Central memory CD4-positive, alpha-beta T cell (primary cell): ENCODE data around the gene RPL28.
"Not testable (repeated sequence)": the region's sequence is repeated elsewhere in the genome, so short reads cannot be mapped to it uniquely, and the experiment has no call there.

Experiments
- DNase-seq: peaks from one replicate; pipeline ENCODE4 v3.0.0; 2022

Gene RPL28

DNA sequence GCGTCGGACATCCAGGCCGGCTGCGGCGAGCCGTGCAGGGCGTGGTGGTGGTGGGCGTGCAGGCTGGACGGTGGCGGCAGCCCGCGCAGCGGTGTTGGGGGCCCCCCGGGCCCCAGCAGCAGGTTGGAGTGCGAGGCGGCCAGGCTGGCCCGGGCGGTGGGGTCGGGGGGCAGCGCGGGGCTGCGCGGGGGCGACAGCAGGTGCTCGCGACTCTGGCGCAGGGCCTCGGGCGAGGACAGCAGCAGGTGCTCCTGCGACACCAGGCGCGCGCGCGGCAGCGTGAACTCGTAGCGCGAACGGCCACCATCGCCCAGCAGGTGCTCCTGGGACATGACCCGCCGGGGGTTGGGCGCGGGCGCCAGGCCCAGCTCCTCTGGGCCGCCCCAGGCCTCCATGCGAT, 47.6 kb downstream of the RPL28 start:
- DNase-seq, result no peak

DNA sequence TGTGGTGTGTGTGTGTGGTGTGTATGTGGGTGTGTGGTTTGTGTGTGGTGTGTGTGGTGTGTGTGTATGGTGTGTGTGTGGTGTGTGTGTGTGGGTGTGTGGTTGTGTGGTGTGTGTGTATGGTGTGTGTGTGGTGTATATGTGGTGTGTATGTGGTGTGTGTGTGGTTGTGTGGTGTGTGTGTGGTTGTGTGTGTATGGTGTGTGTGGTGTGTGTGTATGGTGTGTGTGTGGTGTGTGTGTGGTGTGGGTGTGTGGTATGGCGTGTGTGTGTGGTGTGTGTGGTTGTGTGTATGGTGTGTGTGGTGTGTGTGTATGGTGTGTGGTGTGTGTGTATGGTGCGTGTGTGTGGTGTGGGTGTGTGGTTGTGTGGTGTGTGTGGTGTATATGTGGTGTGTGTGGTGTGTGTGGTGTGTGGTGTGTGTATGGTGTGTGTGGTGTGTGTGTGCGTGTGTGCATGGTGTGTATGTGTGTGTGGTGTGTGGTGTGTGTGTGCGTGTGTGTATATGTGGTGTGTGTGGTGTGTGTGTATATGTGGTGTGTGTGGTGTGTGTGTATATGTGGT, 48.7 kb downstream of the RPL28 start:
- no peak for DNase-seq

DNA sequence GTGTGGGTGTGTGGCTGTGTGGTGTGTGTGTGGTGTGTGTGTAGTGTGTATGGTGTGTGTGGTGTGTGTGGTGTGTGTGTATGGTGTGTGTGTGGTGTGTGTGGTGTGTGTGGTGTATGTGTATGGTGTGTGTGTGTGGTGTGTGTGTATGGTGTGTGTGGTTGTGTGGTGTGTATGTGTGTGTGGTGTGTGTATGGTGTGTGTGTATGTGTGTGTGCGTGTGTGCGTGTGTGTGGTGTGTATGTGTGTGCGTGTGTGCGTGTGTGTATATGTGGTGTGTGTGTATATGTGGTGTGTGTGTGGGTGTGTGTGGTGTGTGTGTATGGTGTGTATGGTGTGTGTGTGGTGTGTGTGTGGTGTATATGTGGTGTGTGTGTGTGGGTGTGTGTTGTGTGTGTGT, 49.3 kb downstream of the RPL28 start:
- DNase-seq, result no peak

DNA sequence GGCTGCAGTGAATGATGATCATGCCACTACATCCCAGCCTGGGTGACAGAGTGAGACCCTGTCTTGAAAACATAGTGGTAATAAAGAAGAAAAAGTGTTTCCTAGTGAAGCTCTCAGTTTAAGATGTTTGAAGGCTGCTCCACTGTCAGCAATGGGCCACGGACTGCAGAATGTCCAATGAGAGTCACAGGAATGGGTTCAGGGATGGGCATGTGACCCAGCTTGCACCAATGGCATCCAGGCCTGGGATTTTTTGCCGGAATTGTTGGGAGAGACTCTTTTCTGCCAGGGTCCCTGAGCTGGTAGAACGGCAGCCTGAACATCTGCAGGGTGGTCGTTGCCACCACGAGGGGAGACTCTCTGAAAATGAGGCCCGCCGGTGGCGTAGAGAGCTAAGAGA, 51.1 kb downstream of the RPL28 start:
- no peak for DNase-seq

DNA sequence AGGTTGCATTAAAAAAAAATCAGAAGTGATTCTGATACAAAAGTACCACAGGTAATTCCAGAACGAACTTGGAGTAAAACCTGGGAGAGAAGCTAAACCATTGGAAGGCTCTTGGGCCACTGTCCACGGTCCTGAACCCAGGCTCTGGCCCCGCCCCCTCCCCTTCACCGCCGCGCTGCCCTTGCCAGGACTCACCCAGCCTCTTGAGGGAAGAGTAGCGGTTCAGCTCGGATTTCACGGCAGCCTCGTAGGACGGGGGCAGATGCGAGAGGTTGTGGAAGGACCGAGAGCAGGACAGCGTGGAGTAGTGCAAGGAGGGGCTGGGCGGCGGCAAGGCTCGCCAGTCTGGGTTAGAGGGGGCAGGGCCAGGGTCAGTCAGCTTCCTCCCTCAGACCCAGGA, 51.7 kb downstream of the RPL28 start:
- no peak for DNase-seq

DNA sequence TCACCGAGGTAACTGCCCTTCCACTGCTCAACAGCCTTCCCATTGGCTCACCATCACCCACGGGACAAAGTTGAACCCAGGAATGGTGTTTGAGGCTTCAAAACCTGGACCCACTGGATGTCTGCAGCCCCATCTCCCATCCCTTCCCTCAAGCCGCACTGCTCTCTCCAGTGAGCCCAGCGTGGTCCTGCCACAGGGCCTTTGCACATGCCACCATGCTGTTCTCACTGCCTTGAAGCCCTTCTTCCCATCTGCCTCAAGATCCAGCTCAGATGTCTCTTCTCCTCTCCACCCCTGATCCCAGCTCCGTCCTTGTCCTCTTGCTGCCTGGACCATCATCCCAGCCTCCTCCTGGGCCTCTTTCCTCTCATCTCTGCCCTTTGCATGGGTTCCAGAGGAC, 53.3 kb downstream of the RPL28 start:
- no peak for DNase-seq

DNA sequence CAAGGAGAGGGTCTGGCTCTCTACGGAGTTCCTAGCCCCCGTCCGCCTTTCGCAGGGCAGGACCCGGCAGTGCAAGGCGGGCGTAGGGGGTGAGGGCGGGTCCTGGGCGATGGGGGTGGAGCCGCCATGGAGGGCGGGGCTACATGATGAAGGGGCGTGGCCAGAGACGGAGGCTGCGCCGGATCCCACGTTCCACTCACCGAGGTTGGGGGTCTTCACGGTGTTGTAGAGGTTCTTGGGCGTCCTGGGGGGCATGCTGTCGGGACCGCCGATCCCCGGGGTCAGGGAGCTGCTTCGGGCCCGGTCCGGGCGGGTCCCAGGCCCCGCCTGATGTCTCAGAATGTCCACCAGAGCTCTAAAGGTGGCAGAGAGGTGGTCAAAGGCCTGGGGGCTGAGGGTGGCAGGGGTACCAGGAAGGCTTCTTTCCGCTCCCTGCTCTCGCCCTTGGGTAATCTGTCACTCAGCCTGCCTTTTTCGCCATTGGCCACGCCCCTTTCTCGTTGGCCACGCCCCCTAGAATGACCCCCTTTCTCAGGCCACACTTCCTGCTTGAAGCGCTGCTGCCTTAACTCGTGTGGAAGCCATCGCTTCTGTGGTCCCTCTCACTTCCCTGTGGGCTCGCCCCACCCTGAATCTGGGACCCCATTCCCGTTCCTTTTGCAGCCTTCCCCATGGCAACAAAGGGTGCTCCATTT, 54.8 kb downstream of the RPL28 start:
- no peak for DNase-seq

DNA sequence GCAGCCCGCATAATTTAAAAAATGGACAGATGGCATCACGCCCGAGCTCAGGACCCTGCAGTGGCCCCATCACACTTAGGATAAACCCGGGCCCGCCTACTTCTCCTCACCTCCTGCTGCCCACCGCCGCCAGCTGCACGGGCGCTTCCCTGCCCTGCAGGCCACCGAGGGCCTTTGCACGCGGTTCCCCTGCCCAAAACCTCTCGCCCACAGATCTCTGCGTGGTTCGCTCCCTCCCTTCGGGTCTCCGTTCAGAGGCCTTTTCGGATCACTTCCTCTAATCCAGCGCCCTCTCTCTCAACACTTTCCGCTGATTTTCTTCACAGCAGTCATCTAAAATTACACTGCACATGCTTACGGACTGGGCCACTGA, 55.6 kb downstream of the RPL28 start:
- no peak for DNase-seq

DNA sequence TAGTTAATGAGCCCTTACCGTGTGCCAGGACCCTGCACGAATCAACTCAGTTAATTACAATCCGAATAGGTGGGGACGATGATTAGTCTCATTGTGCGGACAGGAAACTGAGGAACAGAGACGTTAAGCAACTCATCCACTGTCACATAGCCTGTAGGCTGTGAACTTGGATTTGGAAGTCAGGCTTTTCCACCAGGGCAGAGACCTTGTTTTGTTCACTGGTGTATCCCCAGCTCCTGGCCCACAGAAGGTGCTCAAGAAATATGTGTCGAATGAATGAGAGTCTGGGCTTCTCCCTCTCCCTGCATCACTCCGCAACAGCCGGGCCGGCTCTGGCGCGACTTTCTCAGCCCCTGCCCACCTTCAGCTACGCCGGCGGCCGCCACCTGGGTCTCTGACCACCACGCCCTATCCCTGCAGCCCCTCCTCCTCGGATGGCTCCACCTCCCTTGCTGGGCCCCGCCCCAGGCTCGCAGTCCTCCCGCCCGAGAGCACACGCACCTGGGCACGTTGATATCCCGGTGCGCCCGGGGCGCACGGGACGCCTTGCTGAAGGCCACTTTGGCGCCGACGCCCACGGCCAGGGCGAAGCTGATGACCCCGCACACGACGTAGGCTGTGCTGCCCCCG, 56.1 kb downstream of the RPL28 start:
- no peak for DNase-seq

DNA sequence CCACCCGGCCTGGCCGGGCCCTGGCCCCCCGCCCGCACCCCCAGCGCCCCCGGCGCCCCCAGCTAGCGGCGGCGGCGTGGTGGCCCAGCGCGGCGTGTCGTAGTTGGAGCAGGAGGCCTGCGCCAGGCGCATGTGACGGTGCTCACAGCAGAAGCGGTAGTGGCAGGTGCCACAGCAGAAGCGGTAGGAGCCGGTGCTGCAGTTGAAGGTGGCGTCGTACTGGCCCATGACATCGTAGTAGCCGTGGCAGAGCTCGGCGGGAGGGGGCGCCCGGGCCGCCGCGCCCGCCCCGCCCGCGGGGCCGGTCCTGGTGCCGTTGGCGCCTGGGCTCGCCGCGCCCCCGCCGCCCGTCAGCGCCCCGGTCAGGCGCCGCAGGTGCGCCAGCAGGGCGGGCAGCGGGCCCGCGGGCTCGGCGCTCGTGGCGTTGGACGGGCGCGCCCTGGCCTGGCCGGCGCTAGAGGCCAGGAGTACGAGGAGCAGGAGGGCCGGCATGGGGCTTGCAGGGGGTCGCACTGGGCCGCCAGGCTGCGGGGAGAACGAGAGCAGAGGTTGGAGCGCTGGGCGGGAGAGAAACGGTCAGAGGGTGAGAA, 56.7 kb downstream of the RPL28 start:
- DNase-seq, result no peak

DNA sequence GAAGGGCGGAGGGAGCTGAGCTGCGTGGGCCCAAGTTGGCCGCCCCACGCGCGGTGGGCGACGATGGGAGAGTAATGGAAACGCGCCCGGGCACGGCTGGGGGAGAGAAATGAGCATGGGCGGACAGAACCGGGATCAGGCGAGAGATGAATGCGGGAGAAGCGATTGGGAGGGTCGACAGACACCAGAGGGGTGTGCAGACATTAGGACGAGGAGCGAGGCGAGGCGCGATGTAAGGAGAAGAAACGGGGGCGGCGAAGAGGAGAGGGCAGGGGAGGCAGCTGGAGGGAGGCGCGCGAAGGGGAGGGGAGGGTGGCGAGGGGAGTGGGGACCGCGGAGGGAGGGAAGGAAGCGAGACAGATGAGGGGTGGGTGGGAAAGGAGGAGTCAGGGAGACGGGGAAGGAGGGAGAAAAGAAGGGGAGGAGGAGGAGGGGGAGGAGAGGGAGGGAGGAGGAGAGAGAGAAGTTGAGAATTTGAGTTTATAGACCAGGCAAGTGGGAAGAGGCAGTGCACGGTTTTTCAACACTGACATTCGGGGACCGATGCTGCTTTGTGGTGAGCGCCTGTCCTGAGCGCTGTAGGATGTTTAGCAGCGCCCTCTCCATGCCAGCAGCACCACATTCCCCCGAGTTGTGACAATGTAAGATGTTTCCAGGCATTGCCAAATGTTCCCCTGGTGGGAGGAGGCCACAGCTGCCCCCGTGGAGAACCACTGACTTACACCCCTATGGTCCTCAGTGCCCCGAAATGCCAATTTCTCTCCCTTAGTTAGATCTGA, 57.5 kb downstream of the RPL28 start, which contains the start of gene SHISA7:
Gene SHISA7 (minus strand): TSS at position 256 of the 779 bp plus-strand sequence. CDS start 437 bp downstream, outside the sequence.
- DNase-seq, result no peak

DNA sequence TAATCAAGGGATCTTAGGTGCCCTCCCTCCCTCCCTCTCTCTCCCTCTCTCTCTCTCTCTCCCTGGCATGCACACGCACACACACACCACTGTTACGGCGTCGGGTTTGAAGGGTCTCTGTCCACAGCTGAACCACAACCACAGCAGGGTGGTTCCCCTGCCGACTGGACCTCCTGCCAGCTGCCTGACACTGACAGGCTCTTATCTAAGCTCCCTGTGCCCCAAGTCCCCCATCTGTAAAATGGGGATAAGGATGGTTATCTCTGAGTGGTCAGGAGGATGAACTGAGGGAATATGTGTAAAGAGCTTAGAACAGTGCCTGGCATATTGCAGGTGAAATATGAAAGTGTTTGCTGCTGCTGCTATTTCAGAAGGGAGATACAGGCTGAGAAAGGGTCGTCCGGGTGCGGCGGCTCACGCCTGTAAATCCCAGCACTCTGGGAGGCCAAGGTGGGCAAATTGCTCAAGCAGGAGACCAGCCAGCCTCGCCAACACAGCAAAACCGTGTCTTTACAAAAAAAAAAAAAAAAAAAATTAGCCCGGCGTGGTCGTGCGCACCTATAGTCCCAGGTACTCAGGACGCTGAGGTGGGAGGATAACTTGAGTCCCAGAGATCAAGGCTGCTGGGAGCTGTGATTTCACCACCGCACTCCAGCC, 58.2 kb downstream of the RPL28 start:
- no peak for DNase-seq

DNA sequence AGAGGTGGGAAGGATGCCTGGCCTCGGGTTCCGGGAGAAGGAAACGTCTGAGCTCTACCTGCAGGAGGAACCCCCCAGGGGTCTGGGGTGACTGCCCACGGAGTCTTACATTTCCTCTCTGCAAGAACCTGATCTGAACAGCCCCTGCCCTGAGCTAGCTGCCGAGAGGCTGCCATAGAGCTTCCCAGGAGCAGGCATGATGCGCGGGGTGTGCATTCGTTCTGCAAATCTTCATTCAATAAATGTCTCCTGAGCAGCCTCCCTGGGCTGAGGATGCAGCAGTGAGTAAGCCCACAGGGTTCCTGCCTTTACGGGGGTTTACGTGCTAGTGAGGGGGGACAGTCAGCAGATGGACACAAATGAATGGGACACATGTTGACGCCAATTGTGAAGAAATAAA, 58.9 kb downstream of the RPL28 start:
- DNase-seq, result no peak

DNA sequence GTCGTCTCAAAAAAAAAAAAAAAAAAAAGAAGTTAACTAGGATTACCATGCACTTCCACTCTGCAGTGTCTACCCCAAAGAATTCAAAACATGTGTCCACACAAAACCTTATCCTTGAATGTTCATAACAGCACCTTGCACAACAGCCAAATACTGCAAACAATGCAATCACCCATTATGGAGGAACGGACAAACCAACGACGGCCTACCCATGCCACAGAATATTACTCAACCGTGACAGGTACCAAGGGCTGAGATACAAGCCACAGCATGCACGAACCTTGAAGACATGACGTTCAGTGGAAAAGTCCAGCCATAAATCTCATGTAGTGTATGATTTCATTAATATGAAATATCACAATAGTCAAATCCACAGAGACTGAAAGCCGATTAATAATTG, 60.3 kb downstream of the RPL28 start:
- DNase-seq, result no peak

DNA sequence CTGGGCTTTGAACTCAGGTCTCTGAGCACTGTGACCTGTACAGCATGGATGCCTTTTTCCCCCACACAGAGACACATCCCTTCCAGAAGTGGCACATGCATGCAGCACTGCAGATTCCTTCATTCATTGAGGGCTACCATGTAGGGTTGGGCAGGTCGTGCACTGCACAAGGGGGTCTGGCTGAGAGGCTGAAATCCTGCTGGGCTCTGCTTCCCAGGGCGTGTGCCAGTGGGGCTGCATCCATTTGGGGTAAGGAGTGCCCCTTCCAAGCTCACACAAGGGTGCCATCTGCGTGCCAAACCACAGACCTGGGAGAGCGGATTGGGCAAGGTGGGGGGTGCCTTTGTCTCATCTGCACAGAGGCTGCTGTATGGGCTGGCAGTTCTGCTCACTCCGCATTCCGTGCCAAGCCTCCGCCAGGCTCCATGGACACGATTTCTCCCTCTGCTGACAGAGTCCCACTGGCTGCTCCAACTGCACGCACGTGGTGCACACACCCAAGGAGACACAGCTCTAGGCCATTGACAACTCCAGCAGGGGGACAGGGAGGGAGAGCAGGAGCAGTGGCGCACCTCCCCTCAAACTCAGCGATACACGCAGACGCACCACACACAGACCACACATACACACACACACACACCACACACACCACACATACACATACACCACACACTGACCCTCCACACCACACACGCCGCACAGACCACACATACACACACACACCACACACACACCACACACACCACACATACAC, 61.9 kb downstream of the RPL28 start:
- DNase-seq, result no peak

DNA sequence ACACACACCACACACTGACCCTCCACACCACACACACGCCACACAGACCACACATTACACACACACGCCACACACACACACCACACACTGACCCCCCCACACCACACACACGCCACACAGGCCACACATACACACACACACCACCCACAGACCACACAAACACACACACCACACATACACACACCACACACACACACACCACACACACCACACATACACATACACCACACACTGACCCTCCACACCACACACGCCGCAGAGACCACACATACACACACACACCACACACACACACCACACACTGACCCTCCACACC, 62.4 kb downstream of the RPL28 start:
- not testable (repeated sequence) for DNase-seq

DNA sequence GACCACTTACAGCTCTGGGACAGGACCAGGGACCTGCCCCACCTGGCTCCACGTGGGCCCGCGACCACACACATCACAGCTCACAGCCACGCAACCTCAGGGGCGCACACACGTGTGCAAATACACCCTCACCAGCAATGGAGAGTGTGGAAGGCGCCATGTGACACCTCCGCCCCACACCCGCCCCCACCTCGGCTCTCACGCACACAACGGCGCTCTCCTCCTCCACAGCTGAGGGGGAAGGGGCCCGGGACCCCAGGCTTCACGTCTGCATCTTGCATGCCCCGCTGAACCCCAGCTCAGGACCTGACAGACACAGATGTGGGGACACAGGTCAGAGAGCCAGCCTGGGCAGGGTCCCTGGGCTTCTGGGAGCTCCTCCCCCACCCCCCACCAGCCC, 63.7 kb downstream of the RPL28 start:
- DNase-seq, result no peak

DNA sequence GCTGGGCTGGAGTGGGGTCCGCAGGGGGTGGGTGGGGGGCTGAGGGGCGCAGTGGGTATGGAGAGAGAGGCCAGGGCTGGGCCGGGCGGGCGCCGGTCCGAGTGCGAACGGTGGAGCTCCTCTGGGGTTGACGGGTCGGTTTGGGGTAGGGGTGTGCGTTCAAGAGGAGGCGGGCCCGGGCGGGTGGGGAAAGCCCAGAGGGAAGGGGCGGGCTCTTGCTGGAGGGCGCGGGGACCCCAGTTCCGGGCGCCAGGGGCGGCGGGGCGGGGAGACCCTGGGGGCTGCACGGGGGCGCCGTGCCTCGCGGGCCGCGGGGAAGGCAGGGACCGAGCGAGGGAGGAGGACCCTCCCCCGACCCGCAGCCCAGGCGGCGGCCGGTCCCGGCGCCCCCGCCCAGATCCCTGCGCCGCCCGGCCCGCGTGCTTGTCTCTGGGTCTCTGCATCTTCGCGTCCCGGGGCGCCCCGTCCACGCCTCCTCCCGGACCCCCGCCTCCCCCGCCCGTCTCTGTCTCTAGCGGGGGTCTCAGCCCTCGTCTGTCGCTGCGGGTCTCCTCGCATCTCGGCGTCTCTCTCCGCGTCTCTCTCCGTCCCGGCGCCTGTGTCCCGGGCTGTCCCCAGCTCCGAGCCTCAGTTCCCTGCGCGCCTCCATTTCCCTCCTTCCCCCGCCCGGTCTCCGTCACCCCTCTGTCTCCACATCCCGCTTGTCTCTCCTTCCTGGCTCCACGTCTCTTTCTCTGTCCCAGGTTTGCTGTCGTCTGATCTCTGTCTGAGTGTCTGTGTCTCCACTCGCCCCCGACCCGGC, 65.6 kb downstream of the RPL28 start:
- no peak for DNase-seq

DNA sequence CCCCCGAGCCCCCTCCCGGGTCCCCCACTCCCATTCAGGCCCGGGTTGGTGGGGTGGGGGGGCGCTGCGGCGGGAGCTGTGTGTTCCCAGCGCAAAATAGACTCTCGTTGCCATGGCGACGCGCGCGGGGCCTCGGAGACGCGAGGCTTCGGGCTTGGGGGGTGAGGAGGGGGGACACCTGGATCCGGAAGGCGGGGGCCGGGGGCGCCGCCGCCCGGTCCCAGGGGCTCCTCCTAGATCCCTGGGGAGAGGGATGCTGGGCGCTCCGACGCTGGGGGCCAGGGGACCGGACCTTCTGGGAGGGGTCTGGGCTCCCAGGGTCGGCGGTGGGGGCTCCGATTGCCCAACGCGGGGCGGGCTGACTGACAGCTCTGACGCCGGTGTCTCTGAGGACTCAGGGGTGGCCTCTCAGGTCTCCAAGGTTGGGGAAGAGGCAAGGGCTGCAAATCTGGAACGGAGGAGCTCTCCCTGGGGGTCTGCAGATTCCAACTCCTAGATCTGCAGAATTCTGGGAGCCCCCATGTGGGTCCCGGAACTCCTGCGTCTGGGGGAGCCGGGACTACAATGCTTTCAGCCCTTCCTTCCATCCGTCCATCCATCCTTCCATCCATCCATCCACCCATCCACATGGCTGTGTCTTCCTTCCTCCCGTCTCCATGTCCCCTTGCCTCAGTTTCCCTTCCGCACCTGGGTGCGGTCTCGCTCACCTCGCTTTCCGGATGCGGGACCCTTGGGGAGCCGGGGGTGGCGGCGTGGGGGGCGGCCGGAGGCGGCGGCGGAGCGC, 66.4 kb downstream of the RPL28 start:
- no peak for DNase-seq
